Natural killer cell treated with Interleukin-12 subunit alpha and Interleukin-12 subunit beta and Interleukin-15 and Interleukin-18, amount 100 ng/mL, for 72 hours (primary cell): ENCODE measurements around the gene LRRC15. TPM values are rescaled to one million over a fixed set of nuclear protein-coding genes. Genes with fewer than 3 reads are reported as not detected.
A peak's percentile ranks its signal among the peaks of the same experiment; 100 is the strongest.

Source experiments
- ATAC-seq, 2 donors: fragments of 150-1000 bp; cut with Tn5 transposase in 1 of 2; sonication (Bioruptor Pico), chemical (Tn5 transposase) in 1 of 2; 2 replicates each; pipeline ENCODE4 v1.10.0; 2021
- DNase-seq: peaks from one replicate; pipeline ENCODE4 v3.0.0; 2022; ENCODE audit warnings: low spot score
- H3K27ac Mint-ChIP-seq, 2 donors: 1 replicate in 1 of 2; 2 replicates in 1 of 2; pipeline ENCODE4 v1.8.0; 2022; ENCODE audit warnings: mixed read lengths in 2 of 2, mild to moderate bottlenecking in 1 of 2, moderate library complexity in 1 of 2
- H3K27me3 Mint-ChIP-seq, 2 donors: 1 replicate in 1 of 2; 2 replicates in 1 of 2; pipeline ENCODE4 v1.8.0; 2022; ENCODE audit warnings: mixed read lengths in 2 of 2
- H3K36me3 Mint-ChIP-seq: one replicate; pipeline ENCODE4 v1.8.0; 2022; ENCODE audit warnings: mixed read lengths
- H3K4me1 Mint-ChIP-seq, 2 donors: 1 replicate in 1 of 2; 2 replicates in 1 of 2; pipeline ENCODE4 v1.8.0; 2022; ENCODE audit warnings: low read depth in 2 of 2, mixed read lengths in 2 of 2, mild to moderate bottlenecking in 1 of 2
- H3K4me3 Mint-ChIP-seq: one replicate; pipeline ENCODE4 v1.8.0; 2022; ENCODE audit warnings: mixed read lengths
- H3K9me3 Mint-ChIP-seq: 2 replicates; pipeline ENCODE4 v1.8.0; 2022; ENCODE audit warnings: mixed read lengths
- total RNA-seq, 2 donors: library from RNA; stranded (reverse); gene quantifications; one replicate each; pipeline ENCODE4 v1.2.3, GENCODE V29; 2022

The LRRC15 gene
- total RNA-seq, 2 donors from 2014 or later = not detected

DNA sequence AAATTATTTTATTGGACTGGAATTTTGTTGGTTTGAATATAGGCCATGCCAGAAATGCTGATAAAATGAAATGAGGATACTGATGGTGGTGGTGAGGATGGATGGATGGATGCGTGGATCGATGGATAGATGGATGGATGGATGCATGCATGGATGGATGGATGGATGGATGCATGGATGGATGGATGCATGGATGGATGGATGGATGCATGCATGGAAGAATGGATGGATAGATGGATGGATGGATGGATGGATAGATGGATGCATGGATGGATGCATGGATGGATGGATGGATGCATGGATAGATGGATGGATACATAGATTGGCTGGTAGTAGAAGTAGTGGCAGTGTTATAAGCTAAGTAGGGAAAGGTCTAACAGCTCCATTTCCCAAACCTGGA, 58.5 kb downstream of the LRRC15 start:
- peaks cover 18 to 32% of the 10 kb centered on the region in 2 donors for H3K27me3 Mint-ChIP-seq
- no peak overlapping the region for H3K4me3 Mint-ChIP-seq
- no peak for ATAC-seq
- DNase-seq = no peak
- H3K9me3 Mint-ChIP-seq = no peaks in the 10 kb centered on the region
- no peak overlapping the region for H3K27ac Mint-ChIP-seq
- H3K36me3 Mint-ChIP-seq = no peaks in the 10 kb centered on the region
- peaks cover 18 to 22% of the 10 kb centered on the region in 2 donors for H3K4me1 Mint-ChIP-seq

DNA sequence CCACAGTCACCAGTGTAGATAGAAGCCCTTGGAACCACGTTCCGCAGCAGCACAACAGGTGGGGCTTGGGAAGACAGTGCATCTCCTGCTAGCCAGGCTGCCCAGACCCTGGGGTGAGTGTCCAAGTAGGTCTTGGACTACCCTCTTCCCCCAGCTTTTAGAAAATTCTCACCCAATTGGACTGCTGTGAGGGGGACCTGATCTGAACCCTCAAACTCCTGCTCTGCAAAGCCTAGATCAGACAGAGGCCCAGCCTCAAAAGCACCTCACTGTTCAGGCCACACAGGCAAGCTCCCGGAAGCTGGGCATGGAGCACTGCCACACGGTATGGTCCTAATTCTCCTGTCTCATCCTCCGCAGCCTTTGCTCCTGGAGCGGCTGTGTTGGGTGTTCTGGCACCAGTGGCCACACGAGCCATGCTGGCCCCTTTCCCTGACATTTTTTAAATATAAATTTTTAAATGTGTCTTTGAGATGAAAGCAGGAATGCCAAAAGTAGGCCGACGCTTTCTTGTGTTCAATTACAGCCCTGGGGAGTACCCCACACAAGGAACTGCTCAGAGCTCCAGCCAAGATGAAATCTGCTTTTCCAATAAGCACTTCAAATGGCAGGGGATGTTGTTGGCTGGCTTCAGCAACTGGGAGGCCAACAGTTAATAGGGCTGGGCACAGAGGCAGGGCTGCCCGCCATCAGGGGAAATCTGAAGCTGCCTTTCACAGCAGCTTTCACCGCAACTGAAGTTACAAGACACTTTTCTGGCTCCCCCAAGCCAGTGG, 59.3 kb downstream of the LRRC15 start:
- DNase-seq (no peak), ATAC-seq (no peak)
- H3K36me3 Mint-ChIP-seq = no peaks in the 10 kb centered on the region
- H3K27ac Mint-ChIP-seq = no peak overlapping the region
- H3K4me3 Mint-ChIP-seq = no peak overlapping the region
- no peaks in the 10 kb centered on the region for H3K9me3 Mint-ChIP-seq
- peaks cover 18 to 31% of the 10 kb centered on the region in 2 donors for H3K27me3 Mint-ChIP-seq
- peaks cover 23 to 24% of the 10 kb centered on the region in 2 donors for H3K4me1 Mint-ChIP-seq

DNA sequence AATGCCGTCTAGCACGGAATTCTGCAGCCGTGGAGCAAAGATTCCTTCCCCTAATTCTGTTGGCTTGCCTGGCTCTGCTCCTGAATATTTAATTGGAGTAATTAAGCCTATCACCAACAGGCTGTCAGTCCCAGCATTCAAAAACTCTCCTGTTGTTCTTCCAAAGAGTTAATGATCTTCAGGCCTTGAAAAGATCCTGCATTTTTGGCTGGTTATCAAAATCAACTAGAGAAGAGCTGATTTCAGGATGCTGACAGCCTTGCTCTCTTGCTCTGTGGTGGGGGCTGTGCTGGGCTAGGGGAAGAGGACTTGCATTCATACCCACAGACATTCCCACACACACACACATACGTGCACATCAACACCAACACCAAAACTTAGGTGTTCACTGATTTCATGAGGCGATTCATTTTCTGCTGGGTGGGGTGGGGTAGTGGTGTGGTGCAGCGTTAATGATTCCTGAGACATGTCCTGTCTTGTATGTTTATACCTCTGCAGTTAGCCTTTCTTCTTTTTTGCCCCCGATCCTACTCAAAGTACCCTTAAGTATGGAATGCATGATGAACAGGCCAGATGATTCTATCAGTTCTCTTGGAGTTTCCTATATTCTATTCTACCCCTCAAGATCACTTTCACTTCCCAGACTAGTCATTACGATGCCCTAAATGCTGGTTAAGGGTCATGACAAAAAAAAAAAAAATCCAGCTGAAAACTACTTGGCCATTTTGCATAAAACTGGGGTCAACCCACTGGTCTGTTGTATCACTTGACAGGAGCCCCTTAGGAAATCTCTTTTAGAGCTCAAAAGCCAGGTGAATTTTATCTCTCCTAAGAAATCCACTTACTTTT, 60.7 kb downstream of the LRRC15 start:
- Mint-ChIP-seq H3K4me3 (no peak overlapping the region), H3K27me3 (peaks cover 18 to 31% of the 10 kb centered on the region in 2 donors), H3K27ac (no peak overlapping the region), H3K9me3 (no peaks in the 10 kb centered on the region), H3K36me3 (no peaks in the 10 kb centered on the region), H3K4me1 (peaks cover 25 to 26% of the 10 kb centered on the region in 2 donors)
- no peak for ATAC-seq
- no peak for DNase-seq

DNA sequence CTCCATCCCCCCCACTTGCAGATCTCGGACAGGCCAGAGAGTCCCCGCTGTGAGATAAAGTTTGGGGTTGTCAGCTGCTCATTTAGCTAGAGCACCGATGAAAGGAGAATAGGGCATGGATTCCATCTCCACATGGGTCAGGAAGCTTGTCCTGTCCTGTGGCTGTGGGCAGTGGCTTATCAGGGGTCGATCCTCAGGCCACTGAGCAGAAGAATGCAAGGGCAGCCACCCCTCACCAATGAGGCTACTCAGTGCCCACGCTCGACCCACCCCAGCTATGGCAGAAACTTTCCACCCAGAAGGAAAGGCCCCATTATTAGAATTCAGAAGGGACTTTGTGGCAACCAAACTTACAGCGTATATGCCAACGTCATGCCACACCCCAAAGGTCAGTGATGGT, 61.7 kb downstream of the LRRC15 start:
- H3K27ac Mint-ChIP-seq = no peak overlapping the region
- H3K4me1 Mint-ChIP-seq = peaks cover 25 to 26% of the 10 kb centered on the region in 2 donors
- ATAC-seq (no peak), DNase-seq (no peak)
- H3K27me3 Mint-ChIP-seq = peaks cover 18 to 31% of the 10 kb centered on the region in 2 donors
- H3K9me3 Mint-ChIP-seq = no peaks in the 10 kb centered on the region
- no peaks in the 10 kb centered on the region for H3K36me3 Mint-ChIP-seq
- no peak overlapping the region for H3K4me3 Mint-ChIP-seq

DNA sequence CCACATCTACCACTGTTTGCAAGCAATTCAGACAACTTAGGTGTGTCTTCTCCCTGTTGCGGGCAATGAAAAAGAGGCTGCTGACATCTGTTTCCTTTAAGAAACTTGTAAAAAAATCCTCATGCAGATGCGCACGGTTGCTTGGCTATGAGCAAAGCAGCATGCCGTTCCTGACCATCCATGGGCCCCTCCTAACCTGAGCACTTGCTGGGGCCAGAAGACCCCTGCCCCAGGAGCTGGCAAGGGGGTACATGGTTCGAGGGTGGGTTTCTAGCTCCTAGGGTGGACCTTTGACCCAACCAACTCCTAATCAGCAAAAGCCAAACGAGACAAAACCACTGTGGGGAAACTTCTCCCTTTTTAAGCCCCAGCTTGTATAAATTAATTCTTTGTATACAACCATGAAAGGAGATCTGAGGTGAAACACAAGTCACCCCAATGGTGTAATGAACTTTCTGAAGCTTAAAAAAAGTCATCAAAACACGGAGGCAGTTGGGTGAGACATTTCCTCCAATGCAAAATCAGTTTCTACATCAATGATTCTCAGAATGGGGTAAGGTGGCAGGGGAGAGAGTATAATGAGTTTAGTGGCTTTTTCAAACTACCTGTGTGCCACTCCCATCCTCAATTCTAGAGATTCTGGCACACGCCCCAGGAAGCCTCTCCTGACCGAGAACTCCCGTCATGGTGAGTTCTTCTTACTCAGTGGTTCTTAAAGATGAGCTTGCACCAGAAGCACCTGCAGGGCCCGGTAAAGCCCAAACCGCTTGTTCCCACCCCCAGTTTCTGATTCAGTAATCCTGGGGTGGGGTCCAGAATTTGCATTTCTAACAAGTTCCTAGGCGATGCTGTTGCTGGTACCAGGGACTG, 62.5 kb downstream of the LRRC15 start:
- Mint-ChIP-seq H3K9me3 (no peaks in the 10 kb centered on the region), H3K27ac (peak overlapping the region in 1 of 2 donors; percentile 29), H3K4me3 (peak overlapping the region; percentile 61), H3K36me3 (no peaks in the 10 kb centered on the region), H3K27me3 (peaks cover 18 to 25% of the 10 kb centered on the region in 2 donors), H3K4me1 (peaks cover 21 to 25% of the 10 kb centered on the region in 2 donors)
- ATAC-seq = no peak
- no peak for DNase-seq

DNA sequence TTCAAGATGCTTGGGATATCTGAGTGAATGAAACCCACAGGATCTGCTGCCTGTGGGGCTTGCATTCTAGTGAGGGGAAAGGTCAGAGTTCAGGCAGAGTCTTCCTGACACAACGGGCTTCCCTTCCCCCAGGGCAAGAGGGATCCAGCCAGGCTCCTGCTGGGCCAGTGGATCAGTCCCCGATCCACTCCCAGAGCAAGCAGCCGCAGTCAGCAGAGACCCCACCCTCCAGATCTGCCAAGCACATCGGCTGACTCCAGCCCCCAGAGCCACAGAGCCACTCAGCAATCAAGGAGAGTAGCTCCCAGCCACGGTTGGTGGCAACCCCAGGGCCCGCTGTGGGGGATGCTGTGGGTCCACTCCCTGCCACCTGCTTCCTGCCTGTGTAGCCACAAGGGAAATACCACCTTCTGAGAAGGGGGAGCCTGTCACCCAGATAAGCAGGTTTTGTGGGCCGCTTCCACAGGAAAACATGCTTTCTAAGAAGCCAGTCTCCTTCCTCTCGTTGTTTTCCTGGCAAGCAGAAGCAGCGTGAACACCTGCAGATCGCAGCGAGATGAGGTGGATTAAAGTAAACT, 63.3 kb downstream of the LRRC15 start:
- Mint-ChIP-seq H3K27ac (no peak overlapping the region), H3K4me1 (peaks cover 21 to 25% of the 10 kb centered on the region in 2 donors), H3K9me3 (no peaks in the 10 kb centered on the region), H3K27me3 (peaks cover 18 to 22% of the 10 kb centered on the region in 2 donors), H3K4me3 (peak overlapping the region; percentile 61), H3K36me3 (no peaks in the 10 kb centered on the region)
- no peak for DNase-seq
- ATAC-seq = peak; percentile 62 to 63

DNA sequence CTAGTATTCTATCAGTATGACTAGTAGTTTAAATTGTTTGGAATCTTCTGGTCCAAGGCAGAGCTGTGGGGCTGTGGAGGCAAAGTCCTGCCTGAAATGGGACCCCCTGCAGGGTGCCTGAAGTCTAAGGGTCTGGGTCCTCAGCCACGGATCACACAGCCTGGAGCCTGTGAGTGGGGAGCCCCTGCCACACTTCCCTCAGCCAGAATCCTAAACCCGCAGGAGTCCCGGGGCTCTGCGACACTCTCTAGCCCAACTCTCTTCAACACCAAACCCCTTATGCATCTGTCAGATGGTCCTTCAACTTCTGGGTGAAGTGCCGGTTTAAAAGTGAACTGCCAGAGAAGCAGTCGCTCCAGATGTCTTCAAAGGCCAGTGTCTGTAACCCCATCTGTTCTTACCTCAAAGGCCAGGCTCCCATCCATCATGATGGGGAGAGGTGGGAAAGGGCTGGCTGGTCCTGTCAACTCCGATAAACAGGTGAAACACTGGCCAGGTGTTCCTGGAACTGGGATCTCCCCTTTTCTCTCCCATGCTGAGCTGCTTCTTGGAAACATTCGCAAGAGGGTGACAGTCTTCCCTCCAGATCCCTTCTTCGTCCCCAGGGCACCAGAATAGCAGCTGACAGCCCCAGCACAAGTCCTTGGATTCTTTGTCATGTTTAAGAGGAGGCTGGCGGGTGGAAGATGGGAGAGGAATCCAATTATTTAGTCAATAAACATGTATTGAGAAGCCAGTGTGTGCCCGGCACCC, 64.0 kb downstream of the LRRC15 start:
- ATAC-seq (no peak), DNase-seq (no peak)
- H3K27ac Mint-ChIP-seq = peak overlapping the region in 1 of 2 donors; percentile 4
- peaks cover 21 to 25% of the 10 kb centered on the region in 2 donors for H3K4me1 Mint-ChIP-seq
- H3K36me3 Mint-ChIP-seq = no peaks in the 10 kb centered on the region
- H3K27me3 Mint-ChIP-seq = peaks cover 11 to 19% of the 10 kb centered on the region in 2 donors
- H3K9me3 Mint-ChIP-seq = no peaks in the 10 kb centered on the region
- no peak overlapping the region for H3K4me3 Mint-ChIP-seq

Other genes with a start within 250 kb of the LRRC15 start
- under 1 TPM in 1 of 2 donors, not detected in 1; 0.28 TPM for gene HES1, start 233.6 kb downstream of the LRRC15 start, total RNA-seq
- not detected for gene CPN2, start 18.4 kb downstream of the LRRC15 start, total RNA-seq
- under 1 TPM in 1 of 2 donors, not detected in 1; 0.24 TPM for gene GP5, start 29.5 kb upstream of the LRRC15 start, total RNA-seq
- gene ATP13A3, start 117.3 kb upstream of the LRRC15 start, total RNA-seq = 100 to 1,000 TPM in 1 of 2 donors, 10 to 100 TPM in 1; 67.6 to 157 TPM